Measurements from ENCODE around the gene RARA. TPM values are rescaled to one million over a fixed set of nuclear protein-coding genes. Genes with fewer than 3 reads are reported as not detected.

RARA gene
- total and polyA plus RNA-seq, 2 experiments from 2014 or later, result 7.4 to 15.9 TPM

DNA sequence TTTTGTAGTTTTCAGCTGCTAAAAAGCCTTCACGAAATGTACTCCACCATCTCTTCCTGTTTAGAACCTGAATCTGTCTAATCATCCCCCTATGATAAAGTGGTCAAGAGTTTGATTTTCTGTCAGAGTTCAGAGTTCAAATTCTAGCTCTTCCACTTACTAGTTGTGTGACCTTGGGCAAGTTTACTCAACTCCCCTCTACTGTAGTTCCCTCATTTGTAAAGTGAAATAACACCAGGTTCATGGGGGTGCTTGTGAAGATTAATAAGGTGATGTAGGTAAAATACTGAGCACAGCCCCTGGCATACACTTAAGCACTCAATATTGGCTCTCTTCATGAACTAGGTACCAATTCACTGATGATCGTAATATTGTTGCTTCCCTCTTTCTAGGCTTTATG lies 22.5 kb upstream of the RARA start:
- peaks cover 34% of the 10 kb centered on the region for H3K36me3 Mint-ChIP-seq (ENCODE audit: low read depth)
- no peak overlapping the region for H2AFZ ChIP-seq
- no peak for ATAC-seq
- no peaks in the 10 kb centered on the region for H3K9me2 ChIP-seq (ENCODE audit: insufficient read depth)
- no peak overlapping the region for H3K4me3 Mint-ChIP-seq
- TF ChIP-seq EZH2 (IDR thresholded peaks at IDR 0.05; ENCODE audit: low read depth, unreplicated experiment) (no peak), ZNF114 (CRISPR knock-in tag; IDR thresholded peaks at IDR 0.05) (no peak), STAT1 (IDR thresholded peaks at IDR 0.05; ENCODE audit: unreplicated experiment) (no peak), POLR2AphosphoS5 (IDR thresholded peaks at IDR 0.05; ENCODE audit: low read depth) (no peak), ETS1 (IDR thresholded peaks at IDR 0.05) (no peak), ZNF331 (CRISPR knock-in tag; IDR thresholded peaks at IDR 0.05; ENCODE audit: low read depth) (no peak), JUNB (IDR thresholded peaks at IDR 0.05; ENCODE audit: unreplicated experiment) (no peak), CREB1 (CRISPR knock-in tag; IDR thresholded peaks at IDR 0.05; ENCODE audit: low read depth) (no peak)
- TF ChIP-seq, protein P1, sequence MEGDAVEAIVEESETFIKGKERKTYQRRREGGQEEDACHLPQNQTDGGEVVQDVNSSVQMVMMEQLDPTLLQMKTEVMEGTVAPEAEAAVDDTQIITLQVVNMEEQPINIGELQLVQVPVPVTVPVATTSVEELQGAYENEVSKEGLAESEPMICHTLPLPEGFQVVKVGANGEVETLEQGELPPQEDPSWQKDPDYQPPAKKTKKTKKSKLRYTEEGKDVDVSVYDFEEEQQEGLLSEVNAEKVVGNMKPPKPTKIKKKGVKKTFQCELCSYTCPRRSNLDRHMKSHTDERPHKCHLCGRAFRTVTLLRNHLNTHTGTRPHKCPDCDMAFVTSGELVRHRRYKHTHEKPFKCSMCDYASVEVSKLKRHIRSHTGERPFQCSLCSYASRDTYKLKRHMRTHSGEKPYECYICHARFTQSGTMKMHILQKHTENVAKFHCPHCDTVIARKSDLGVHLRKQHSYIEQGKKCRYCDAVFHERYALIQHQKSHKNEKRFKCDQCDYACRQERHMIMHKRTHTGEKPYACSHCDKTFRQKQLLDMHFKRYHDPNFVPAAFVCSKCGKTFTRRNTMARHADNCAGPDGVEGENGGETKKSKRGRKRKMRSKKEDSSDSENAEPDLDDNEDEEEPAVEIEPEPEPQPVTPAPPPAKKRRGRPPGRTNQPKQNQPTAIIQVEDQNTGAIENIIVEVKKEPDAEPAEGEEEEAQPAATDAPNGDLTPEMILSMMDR (conservative IDR thresholded peaks at IDR 0.05; ENCODE audit: low read depth in 2 of 2), result no peak
- H3K79me2 ChIP-seq (replicated peaks; ENCODE audit: insufficient read depth), result peaks cover 35% of the 10 kb centered on the region
- H3K4me1 ChIP-seq (ENCODE audit: insufficient read depth), result peaks cover 17% of the 10 kb centered on the region
- no peaks in the 10 kb centered on the region for H3K27me3 ChIP-seq (ENCODE audit: insufficient read depth)
- H3K27me3 Mint-ChIP-seq (ENCODE audit: insufficient read depth, low read depth, poor library complexity), result peaks cover 17% of the 10 kb centered on the region
- no peak for DNase-seq (ENCODE audit: low spot score)
- no peak overlapping the region for H3K4me2 ChIP-seq
- H3K27ac ChIP-seq (ENCODE audit: low read depth), result no peak overlapping the region
- H3K36me3 ChIP-seq (ENCODE audit: insufficient read depth), result peaks cover 17% of the 10 kb centered on the region
- H3K4me3 ChIP-seq, result no peak overlapping the region
- H3K4me1 Mint-ChIP-seq, result peaks cover 34% of the 10 kb centered on the region
- peaks cover 3% of the 10 kb centered on the region; the same call in 1 of the 2 replicates for H3F3A ChIP-seq (replicated peaks; ENCODE audit: low read depth)
- H3K27ac Mint-ChIP-seq, result no peak overlapping the region
- peaks cover 13% of the 10 kb centered on the region for H4K20me1 ChIP-seq (replicated peaks; ENCODE audit: insufficient read depth)
- peaks cover 5% of the 10 kb centered on the region; the same call in 2 of the 3 replicates for H3K9me3 Mint-ChIP-seq

GRCh38 chr17:40287159-40287493 lies 21.9 kb upstream of the RARA start:
- H3K27me3 ChIP-seq (ENCODE audit: insufficient read depth), result no peaks in the 10 kb centered on the region
- H4K20me1 ChIP-seq (replicated peaks; ENCODE audit: insufficient read depth), result peaks cover 13% of the 10 kb centered on the region
- ATAC-seq, result no peak
- peaks cover 17% of the 10 kb centered on the region for H3K27me3 Mint-ChIP-seq (ENCODE audit: insufficient read depth, low read depth, poor library complexity)
- H3K36me3 Mint-ChIP-seq (ENCODE audit: low read depth), result peaks cover 40% of the 10 kb centered on the region
- H3K4me1 ChIP-seq (ENCODE audit: insufficient read depth), result peaks cover 14% of the 10 kb centered on the region
- peaks cover 3% of the 10 kb centered on the region; the same call in 1 of the 2 replicates for H3F3A ChIP-seq (replicated peaks; ENCODE audit: low read depth)
- no peak overlapping the region for H2AFZ ChIP-seq
- peaks cover 5% of the 10 kb centered on the region; the same call in 2 of the 3 replicates for H3K9me3 Mint-ChIP-seq
- no peak overlapping the region for H3K27ac Mint-ChIP-seq
- H3K36me3 ChIP-seq (ENCODE audit: insufficient read depth), result peaks cover 23% of the 10 kb centered on the region
- no peak overlapping the region for H3K4me3 ChIP-seq
- DNase-seq (ENCODE audit: low spot score), result no peak
- H3K27ac ChIP-seq (ENCODE audit: low read depth), result no peak overlapping the region
- H3K4me1 Mint-ChIP-seq, result peaks cover 28% of the 10 kb centered on the region
- no peaks in the 10 kb centered on the region for H3K9me2 ChIP-seq (ENCODE audit: insufficient read depth)
- H3K4me2 ChIP-seq, result 0 out of 2 replicates have a peak overlapping the region, but pooled peaks have one; percentile 35
- peak overlapping the region; percentile 97 for H3K4me3 Mint-ChIP-seq
- H3K79me2 ChIP-seq (replicated peaks; ENCODE audit: insufficient read depth), result peaks cover 36% of the 10 kb centered on the region
- TF ChIP-seq JUNB (IDR thresholded peaks at IDR 0.05; ENCODE audit: unreplicated experiment) (no peak), ETS1 (IDR thresholded peaks at IDR 0.05) (no peak)
- TF ChIP-seq, protein P1 (conservative IDR thresholded peaks at IDR 0.05; ENCODE audit: low read depth in 2 of 2), result no peak
- TF ChIP-seq, protein P2, sequence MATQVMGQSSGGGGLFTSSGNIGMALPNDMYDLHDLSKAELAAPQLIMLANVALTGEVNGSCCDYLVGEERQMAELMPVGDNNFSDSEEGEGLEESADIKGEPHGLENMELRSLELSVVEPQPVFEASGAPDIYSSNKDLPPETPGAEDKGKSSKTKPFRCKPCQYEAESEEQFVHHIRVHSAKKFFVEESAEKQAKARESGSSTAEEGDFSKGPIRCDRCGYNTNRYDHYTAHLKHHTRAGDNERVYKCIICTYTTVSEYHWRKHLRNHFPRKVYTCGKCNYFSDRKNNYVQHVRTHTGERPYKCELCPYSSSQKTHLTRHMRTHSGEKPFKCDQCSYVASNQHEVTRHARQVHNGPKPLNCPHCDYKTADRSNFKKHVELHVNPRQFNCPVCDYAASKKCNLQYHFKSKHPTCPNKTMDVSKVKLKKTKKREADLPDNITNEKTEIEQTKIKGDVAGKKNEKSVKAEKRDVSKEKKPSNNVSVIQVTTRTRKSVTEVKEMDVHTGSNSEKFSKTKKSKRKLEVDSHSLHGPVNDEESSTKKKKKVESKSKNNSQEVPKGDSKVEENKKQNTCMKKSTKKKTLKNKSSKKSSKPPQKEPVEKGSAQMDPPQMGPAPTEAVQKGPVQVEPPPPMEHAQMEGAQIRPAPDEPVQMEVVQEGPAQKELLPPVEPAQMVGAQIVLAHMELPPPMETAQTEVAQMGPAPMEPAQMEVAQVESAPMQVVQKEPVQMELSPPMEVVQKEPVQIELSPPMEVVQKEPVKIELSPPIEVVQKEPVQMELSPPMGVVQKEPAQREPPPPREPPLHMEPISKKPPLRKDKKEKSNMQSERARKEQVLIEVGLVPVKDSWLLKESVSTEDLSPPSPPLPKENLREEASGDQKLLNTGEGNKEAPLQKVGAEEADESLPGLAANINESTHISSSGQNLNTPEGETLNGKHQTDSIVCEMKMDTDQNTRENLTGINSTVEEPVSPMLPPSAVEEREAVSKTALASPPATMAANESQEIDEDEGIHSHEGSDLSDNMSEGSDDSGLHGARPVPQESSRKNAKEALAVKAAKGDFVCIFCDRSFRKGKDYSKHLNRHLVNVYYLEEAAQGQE (IDR thresholded peaks at IDR 0.05; ENCODE audit: unreplicated experiment), result no peak
